ENCODE data around the gene FASTKD1.
"Not testable (repeated sequence)": the region's sequence is repeated elsewhere in the genome, so short reads cannot be mapped to it uniquely, and the experiment has no call there.

- TF ChIP-seq CTCF, POLR2A, EP300 (IDR thresholded peaks at IDR 0.05): not testable (repeated sequence)
Measured at GRCh38 chr2:169570752-169571151, 2.9 kb downstream of the FASTKD1 start.

Data from suprapubic skin (tissue), 3 donors.